Thyroid gland (tissue), 4 donors: Measurements from ENCODE around the gene GRIA1. TPM values are rescaled to one million over a fixed set of nuclear protein-coding genes. Genes with fewer than 3 reads are reported as not detected.

Experiments
- DNase-seq, 2 donors: peaks; one replicate each; pipeline ENCODE4 v3.0.0-alpha.2; 2019
- H3K27ac ChIP-seq, 3 donors: fragments of 200-600 bp; sonication (generic); 1 replicate in 2 of 3; 2 replicates in 1 of 3; pipeline ENCODE4 v1.5.1; 2016 to 2019; ENCODE audit warnings: mild to moderate bottlenecking in 1 of 3, moderate library complexity in 1 of 3
- H3K27me3 ChIP-seq: fragments of 200-600 bp; sonication (generic); one replicate; pipeline ENCODE4 v1.5.1; 2019
- H3K36me3 ChIP-seq, 2 donors: fragments of 200-600 bp; sonication (generic); one replicate each; pipeline ENCODE4 v1.5.1; 2016 to 2019
- H3K4me1 ChIP-seq, 2 donors: fragments of 200-600 bp; sonication (generic); one replicate each; pipeline ENCODE4 v1.5.1; 2017 to 2019
- H3K4me3 ChIP-seq, 3 donors: fragments of 200-600 bp; sonication (generic); replicated peaks in 1 of 3; 1 replicate in 2 of 3; 2 replicates in 1 of 3; pipeline ENCODE4 v1.5.1; 2016; ENCODE audit warnings: mild to moderate bottlenecking in 1 of 3
- H3K9me3 ChIP-seq: fragments of 200-600 bp; sonication (generic); one replicate; pipeline ENCODE4 v1.5.1; 2017
- CTCF ChIP-seq, 6 experiments: fragments of 200-600 bp in 3 of 6; fragments of 450-650 bp in 3 of 6; sonication (generic) in 3 of 6; IDR thresholded peaks; one replicate each; pipeline ENCODE4 v1.5.1; 2016 to 2019; ENCODE audit warnings: antibody characterized with exemption in 6 of 6, mild to moderate bottlenecking in 2 of 6, inconsistent platforms in 1 of 6, moderate library complexity in 1 of 6
- POLR2A ChIP-seq, 2 donors: fragments of 450-650 bp; IDR thresholded peaks; one replicate each; pipeline ENCODE4 v1.6.1; 2017; ENCODE audit warnings: antibody characterized with exemption in 2 of 2, mild to moderate bottlenecking in 2 of 2, moderate library complexity in 1 of 2
- WGBS, 2 donors: methylation state at CpG; one replicate each; pipeline ENCODE4 v1.1.5; 2017; 5-methylcytosine and 5-hydroxymethylcytosine counted together
- intact Hi-C: fragments of 100-400 bp; cut with DNase I; formaldehyde crosslinking; loops from one replicate; pipeline ENCODE4 v1.15.1; 2023
- total RNA-seq, 4 donors: library from RNA; depleted of rRNA; stranded (reverse); fragments of >200 nt; gene quantifications; one replicate each; pipeline ENCODE4 v1.2.3, GENCODE V29; 2016

Gene GRIA1
- total RNA-seq, 4 donors from 2014 or later: 0.21 to 2.6 (median 0.79) TPM

- Histone ChIP-seq H3K4me1 (no peaks in the 10 kb centered on the region), H3K36me3 (no peaks in the 10 kb centered on the region), H3K4me3 (no peak overlapping the region), H3K27me3 (no peaks in the 10 kb centered on the region), H3K27ac (no peak overlapping the region), H3K9me3 (no peaks in the 10 kb centered on the region)
- TF ChIP-seq CTCF (IDR thresholded peaks at IDR 0.05) (no peak), POLR2A (IDR thresholded peaks at IDR 0.05) (no peak)
- no peak for DNase-seq
- intact Hi-C loops: no loop called here
Measured at GRCh38 chr5:153783362-153783658, 292.8 kb downstream of the GRIA1 start.

- no peaks in the 10 kb centered on the region for H3K36me3 ChIP-seq
- TF ChIP-seq CTCF (IDR thresholded peaks at IDR 0.05): no peak
- TF ChIP-seq POLR2A (IDR thresholded peaks at IDR 0.05): no peak
- H3K4me1 ChIP-seq: no peaks in the 10 kb centered on the region
- intact Hi-C loops: no loop called here
- DNase-seq: no peak
- H3K9me3 ChIP-seq: no peaks in the 10 kb centered on the region
- no peak overlapping the region for H3K27ac ChIP-seq
- 62 to 76% methylated on average over 3 of the region's 3 CpGs for WGBS, 2 donors
- no peak overlapping the region for H3K4me3 ChIP-seq
- H3K27me3 ChIP-seq: no peaks in the 10 kb centered on the region
Measured at GRCh38 chr5:153784277-153784676, 293.8 kb downstream of the GRIA1 start.

- intact Hi-C loops: no loop called here
- WGBS, 2 donors: 94 to 99% methylated on average over 2 of the region's 2 CpGs
Measured at GRCh38 chr5:153791339-153791738, 300.9 kb downstream of the GRIA1 start.

DNA sequence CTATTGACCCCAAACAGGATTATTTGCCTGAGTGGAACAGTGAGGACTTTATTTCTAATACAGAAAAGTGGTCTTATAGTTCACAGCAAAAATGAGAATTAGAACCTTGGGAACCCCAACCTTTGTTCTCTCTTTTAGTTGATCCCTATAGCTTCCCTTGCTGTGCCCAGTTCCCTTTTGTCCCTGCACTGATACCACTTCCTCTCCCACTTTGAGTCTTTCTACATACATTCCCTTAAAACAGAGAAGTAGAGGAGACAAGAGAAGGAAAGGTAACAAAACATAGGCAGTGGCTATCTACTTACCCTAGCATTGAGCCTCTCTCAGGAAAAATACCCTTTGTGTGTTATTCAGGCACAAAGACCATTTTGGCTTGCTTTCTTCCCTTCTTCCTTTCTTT, 301.8 kb downstream of the GRIA1 start:
- H3K4me1 ChIP-seq: no peaks in the 10 kb centered on the region
- TF ChIP-seq CTCF (IDR thresholded peaks at IDR 0.05) (no peak), POLR2A (IDR thresholded peaks at IDR 0.05) (no peak)
- DNase-seq: no peak
- intact Hi-C loops: no loop called here
- H3K27ac ChIP-seq: no peak overlapping the region
- no peak overlapping the region for H3K4me3 ChIP-seq
- no peaks in the 10 kb centered on the region for H3K9me3 ChIP-seq
- H3K27me3 ChIP-seq: no peaks in the 10 kb centered on the region
- no peaks in the 10 kb centered on the region for H3K36me3 ChIP-seq

More at GRCh38 chr5:153791339-153791738, 300.9 kb downstream of the GRIA1 start:
- DNase-seq: no peak
- Histone ChIP-seq H3K9me3 (no peaks in the 10 kb centered on the region), H3K36me3 (no peaks in the 10 kb centered on the region), H3K4me3 (no peak overlapping the region), H3K27ac (no peak overlapping the region), H3K4me1 (no peaks in the 10 kb centered on the region), H3K27me3 (no peaks in the 10 kb centered on the region)
- TF ChIP-seq CTCF (IDR thresholded peaks at IDR 0.05): no peak

DNA sequence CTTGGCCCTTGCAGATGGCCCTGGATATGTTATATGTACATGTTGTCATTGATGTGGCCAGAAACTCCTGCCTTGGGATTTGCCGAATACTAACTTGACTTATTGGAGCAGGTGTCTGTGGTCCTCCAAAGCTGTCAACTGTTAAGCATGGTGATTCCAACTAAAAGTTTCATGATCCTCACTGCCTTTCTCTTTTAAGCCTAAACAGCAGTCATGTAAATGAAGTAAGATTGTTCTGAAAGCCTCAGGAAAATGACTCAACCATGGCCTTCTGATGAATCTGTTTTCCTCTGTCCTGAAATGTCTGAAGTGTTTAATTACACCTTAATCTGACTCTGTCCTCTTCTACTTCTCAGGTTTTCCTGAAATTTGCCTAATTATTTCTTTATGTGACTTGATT, 303.2 kb downstream of the GRIA1 start:
- H3K27ac ChIP-seq: no peak overlapping the region
- H3K27me3 ChIP-seq: no peaks in the 10 kb centered on the region
- no peak for TF ChIP-seq POLR2A (IDR thresholded peaks at IDR 0.05)
- TF ChIP-seq CTCF (IDR thresholded peaks at IDR 0.05): no peak
- intact Hi-C loops: no loop called here
- 92 to 94% methylated on average over 1 of the region's 1 CpG for WGBS, 2 donors
- no peaks in the 10 kb centered on the region for H3K4me1 ChIP-seq
- DNase-seq: no peak
- H3K4me3 ChIP-seq: no peak overlapping the region
- no peaks in the 10 kb centered on the region for H3K9me3 ChIP-seq
- no peaks in the 10 kb centered on the region for H3K36me3 ChIP-seq
